NCI-H2029 (cell line): ENCODE measurements around the gene NOX5.

Experiments used
- DNase-seq: peaks from one replicate; lab custom pipeline; 2025; lab: John Stamatoyannopoulos, UW

NOX5 gene

DNA sequence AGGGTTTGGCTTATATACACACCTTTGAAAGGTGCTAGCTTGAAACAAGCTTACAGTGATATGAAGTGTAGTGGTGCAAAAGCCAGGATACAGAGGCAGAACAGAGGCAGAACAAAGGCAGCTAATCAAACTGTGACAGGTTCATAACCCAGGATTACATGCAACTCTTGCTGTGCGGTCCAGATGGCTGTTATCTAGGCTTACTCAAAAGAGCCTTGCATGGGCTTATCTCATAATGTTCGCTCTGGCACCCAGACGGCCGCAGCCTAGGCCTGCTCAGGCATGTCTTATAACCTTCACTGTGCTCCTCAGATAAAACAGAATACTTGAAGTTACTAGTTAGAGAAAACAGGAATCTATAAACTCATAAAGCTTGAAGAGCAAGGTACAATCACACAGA lies 22.8 kb upstream of the NOX5 start:
- DNase-seq: no peak

DNA sequence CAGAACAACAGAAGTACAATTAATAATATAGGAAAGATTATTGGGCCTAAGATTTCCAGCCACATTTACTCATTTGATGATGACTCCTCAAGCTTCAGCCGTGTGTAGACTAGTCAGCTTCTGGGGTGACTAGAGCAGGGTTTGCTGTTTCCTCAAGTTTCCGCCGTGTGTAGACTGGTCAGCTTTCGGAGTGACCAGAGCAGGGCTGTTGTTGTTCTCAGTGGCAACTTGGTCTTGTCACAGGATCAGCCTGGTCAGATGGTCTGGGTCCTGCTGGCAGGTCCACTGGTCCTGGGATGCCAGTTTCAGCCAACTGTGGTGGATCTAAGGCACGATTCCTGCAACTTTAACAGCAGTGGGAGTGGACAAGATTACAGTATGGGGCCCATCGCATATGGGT lies 21.8 kb upstream of the NOX5 start:
- DNase-seq: no peak

GRCh38 chr15:68993276-68993675 lies 21.2 kb upstream of the NOX5 start:
- no peak for DNase-seq

DNA sequence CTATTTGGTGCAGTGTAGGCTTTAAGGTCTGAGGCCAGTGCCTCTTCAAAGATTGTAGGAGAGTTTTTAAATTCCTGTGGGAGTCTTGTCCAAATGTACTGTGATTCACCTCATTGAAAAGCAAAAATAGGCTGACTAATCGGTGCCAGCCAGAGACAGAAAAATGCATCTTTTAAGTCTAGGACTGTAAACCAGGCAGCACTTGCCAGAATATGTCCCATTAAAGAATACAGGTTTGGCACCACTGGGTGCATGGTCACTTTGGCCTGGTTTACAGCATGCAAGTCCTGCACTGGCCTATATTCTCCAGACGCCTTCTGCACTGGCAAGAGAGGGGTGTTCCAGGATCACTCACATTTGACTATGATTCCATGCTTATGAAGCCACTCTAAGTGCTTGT lies 20.3 kb upstream of the NOX5 start:
- no peak for DNase-seq

DNA sequence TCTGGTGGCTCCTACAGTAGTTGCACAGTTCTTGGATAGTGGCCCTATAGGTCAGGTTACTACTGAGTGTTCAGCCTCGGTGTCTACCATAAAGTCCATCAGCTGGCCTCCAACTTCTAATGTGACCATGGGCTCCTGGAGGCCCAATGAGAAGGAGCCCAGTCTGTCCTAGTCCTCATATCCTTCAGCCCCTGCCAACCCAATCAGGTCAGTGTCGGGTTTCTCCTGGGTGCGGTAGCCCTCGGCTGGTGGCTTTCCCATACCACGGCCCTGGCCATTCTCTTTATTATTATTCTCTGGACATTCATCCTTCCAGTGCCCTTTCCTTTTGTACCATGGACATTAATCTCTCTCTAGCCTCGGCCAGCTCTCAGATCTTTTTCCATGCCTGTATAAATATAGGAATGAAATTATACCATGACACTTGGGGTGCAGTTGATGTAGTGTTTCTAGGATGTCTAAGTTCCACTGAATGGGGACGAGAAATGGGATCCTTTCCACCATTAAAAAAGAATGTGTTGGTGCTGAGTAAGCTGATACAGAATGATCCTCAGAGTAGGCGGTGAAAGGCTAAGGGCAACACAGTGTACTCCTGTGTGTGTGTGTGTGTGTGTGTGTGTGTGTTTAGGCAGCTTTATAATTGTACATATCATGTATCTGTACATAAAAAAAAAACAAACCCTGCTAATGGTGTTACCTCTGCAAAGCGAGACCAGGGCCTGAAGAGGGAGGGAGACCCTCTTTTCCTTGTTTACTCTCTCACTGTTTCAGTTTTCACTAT lies 19.3 kb upstream of the NOX5 start:
- no peak for DNase-seq

GRCh38 chr15:68997050-68997449 lies 17.4 kb upstream of the NOX5 start:
- DNase-seq: no peak

DNA sequence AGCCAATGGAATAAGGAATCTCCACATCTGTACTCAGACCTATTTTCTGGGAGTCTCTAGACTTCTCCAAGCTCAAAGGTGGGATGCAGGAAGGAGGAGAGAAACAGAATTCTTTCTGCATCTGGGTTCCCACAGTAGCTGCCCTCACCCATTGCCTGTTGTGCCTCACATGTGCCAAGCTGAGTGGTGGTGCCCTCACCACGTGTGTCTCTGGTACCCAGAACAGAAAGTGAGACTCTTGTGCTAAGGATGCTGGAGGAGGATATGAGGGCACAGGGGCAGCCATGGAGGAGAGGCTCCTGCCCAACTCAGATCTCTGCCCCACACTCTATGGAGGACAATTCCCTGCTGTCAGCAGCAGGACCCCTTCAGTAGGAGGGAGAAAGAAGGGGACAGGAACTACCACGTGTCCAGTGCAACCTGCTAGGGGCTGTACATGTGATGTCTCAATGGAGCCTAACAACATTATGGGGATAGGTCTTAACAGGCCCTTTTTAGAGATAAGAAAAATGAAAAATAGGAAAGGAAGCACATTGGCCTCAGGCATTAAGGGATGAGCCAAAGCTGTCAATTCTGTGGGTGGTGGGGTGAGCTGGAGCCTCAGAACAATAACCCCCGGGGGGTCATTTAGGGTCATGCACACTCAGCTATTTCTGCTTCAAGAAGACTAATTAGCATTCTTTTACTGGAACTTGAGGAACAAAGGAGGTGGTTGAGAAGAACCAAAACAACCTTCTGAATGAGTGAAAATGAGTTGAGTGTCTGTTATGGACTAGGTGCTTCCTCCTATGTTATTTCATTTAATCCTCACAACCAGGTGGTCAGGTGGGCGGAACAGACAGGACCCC lies 16.3 kb upstream of the NOX5 start:
- DNase-seq: no peak

GRCh38 chr15:68999091-68999490 lies 15.4 kb upstream of the NOX5 start:
- no peak for DNase-seq

DNA sequence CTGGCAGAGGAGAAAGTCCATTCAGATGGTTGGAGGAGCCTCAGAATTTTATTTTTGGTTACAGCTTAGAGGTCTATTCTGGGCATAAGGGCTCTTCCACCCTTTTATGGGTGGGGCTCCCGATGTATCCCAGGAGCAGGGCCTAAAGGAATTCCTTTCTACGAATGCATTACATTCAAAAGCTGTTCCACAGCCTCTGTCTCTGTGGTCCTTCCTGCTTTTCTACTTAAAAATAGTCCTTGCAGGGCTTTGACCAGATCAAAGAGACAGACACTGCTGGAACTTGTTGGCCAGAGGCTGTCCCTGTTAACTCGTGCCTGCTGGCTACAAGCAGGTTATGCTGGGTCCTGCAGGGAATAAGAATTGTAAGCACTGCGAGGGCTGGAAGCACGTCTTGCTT lies 14.4 kb upstream of the NOX5 start:
- DNase-seq: no peak

DNA sequence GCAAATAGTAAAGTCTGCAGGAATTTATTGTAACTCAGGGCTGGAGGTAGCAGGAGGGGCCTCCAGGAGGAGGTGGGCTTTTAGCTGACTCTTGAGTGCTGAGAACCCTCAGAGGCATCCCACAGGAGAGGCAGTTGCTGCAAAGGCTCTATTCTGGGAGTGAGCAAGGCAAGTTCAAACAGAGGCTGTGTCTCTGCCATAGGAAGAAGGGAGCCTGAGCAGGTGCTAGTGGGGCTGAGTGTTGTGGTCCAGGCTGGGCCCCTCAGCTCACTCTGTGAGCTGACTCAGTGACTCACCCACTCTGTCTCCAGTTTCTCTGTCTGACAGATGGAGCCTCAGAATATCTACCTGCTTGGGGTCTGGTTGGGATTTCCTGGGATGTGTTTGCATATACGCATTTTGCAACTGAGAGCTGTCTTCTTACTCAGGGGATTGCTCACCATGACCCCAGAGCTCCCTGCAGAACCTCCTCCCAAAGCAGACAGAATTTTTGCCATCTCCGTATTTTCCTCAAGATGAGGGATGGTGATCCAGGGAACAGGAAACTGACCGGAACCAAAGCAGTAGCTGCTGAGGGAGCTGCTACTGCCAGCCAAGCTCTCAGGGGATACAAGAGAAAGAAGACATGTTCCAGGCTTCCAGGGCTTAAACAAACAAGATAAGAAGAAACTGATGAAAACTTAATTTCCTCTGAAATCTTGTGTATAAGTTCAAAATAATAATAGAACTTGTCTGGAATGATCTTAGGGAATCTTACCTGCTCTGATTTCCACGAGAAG lies 13.6 kb upstream of the NOX5 start:
- DNase-seq: no peak

DNA sequence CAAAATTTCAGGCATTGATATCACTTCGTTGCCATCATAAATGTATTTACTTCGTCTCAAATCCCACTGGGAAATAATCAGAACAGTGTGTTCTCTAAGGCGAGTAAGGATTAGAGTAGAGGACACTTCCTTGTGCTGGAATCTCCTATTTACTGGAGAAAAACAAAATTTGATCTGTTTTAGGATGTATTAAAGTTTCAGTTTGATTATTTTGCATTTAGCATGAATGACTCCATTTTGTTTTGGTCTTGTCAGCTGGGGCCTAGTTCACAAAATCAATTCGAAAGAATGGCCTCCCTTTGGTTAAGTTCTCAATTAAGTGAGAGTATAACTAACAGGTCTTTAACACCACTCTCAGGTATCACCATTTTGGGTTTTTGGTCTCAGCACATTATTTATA lies 11.7 kb upstream of the NOX5 start:
- DNase-seq: no peak

DNA sequence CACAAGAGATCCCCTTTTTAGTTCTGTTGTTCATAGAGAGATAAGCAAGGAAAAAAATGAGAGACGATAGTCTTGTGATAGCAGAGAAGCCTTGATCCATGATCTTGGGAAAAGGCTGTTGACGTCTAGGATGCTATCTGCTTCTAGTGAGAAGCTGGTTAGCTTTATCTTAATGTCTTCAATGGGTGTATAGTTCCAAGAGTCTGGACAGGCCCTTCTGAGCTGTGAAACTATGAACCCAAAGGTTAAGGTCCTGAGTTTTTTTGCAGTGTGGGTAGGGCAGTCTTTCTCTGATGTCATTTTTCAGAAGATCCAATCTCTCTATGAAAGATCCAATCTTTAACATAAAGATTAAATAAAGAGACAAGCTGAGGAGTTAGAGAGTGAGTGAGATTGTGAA lies 10.5 kb upstream of the NOX5 start:
- DNase-seq: no peak

- DNase-seq: no peak
Measured at GRCh38 chr15:69008056-69008455, 6.4 kb upstream of the NOX5 start.

- no peak for DNase-seq
Measured at GRCh38 chr15:69009341-69009740, 5.2 kb upstream of the NOX5 start.

DNA sequence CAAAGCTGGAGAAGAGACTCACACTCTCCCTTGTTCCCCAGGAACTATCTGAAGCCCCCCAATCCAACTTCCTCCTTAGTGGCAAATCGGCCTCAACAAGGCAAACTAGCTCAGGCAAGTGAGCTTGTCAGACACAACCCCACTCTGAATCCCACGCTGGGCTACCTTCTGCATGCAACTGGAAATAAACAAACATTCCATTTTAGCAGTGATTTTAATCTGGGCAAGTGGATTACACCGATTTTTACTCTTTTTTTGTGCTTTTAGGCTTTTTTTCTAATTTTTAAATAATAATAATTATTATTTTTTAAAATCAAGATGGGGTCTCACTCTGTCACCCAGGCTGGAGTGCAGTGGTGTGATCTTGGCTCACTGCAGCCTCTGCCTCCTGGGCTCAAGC lies 2.9 kb upstream of the NOX5 start:
- DNase-seq: no peak

- DNase-seq: no peak
Measured at GRCh38 chr15:69012761-69013364, 1.6 kb upstream of the NOX5 start.

GRCh38 chr15:69013726-69014406 lies 629 bp upstream of the NOX5 start:
- no peak for DNase-seq

GRCh38 chr15:69015591-69015990 lies 1.1 kb downstream of the NOX5 start:
- DNase-seq: no peak

- DNase-seq: no peak
Measured at GRCh38 chr15:69016021-69016595, 1.6 kb downstream of the NOX5 start.

DNA sequence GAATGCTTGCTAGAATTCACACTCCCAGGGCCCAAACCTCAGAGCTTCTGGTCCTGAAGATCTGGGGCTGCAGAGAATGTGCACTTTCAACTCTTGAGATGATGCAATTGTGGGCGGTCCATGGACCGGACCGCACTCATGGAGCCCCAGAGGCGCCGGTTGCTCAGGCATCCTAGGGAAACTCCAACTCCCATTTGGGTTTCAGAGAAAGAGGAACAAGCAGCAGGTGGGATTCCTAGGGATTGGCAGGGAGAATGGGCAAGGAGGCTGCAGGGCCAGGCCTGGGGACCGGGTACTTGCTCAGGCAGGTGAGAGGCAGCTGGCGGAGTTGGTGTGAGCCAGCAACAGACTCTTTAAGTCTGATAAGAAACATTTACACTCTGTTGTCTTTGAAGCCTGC lies 3.5 kb downstream of the NOX5 start:
- DNase-seq: no peak

- DNase-seq: no peak
Measured at GRCh38 chr15:69018951-69019350, 4.5 kb downstream of the NOX5 start.
